Activated CD8-positive, alpha-beta memory T cell treated with anti-CD3 and anti-CD28 coated beads for 48 hours (primary cell): ENCODE measurements around the gene IGSF10.

Source experiments
- DNase-seq, 3 experiments: peaks; one replicate each; pipeline ENCODE4 v3.0.0-alpha.2; 2020; ENCODE audit warnings: low read depth in 2 of 3, low spot score in 2 of 3

The IGSF10 gene

DNA sequence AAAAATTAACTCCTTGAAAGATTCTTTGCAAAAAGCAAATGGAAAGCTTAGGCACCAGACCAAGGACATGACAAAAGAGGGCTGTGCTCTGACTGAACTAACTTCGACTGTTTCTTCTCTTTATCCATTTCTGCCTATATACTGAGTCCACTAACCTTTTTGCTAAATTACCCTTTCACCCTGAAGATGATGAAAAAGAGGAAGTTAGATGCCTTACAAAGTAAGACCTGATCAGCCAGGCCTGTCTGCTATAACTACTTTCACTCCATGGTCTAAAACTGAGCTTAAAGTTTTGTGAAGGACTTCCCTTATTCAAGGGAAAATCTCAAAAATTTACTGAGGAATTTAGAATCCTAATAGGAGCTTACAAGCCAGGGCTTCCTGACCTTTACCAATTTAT is 6.2 kb upstream of the IGSF10 start:
- DNase-seq = no peak

DNA sequence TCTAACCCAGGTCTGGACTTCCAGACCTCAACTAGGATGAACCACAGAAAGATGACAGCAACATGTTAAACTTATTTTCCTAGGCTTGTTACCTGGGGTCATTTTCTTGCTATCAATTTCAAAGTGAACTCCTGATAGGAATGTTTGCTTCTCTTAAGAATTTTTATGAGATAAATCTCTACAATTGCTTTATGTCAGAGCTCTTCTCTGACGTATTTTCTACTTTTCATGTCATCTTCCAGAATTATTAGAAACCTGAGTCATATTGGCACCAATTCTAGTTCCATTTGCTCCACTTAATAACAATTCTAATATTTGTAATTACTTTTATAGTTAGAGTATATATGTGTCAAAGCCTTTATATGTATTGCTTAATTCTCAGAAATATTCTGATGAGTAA is 2.1 kb upstream of the IGSF10 start:
- DNase-seq = no peak

DNA sequence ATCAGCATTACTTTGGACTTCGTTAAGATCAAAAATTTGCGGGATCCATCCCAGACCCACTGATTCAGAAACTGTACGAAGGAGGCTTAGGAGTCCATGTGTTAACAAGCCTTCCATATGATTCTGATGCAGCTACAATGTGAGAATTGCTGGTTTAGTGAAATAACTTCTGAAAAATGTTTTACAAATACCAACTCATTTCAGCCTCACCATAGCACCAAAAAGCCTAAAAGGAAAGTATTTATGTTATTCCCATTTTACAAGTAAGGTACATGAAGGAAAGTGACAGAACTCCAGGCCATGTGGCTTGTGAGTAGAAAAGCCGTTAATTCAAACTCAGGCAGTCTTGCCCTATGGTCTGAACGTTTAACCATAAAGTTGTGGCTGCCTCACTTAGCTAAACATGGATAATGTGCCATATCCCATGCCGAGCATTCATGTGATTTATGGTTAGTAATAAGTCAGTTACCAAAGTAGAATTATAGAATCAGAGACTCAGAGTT is 1.5 kb upstream of the IGSF10 start:
- no peak for DNase-seq

DNA sequence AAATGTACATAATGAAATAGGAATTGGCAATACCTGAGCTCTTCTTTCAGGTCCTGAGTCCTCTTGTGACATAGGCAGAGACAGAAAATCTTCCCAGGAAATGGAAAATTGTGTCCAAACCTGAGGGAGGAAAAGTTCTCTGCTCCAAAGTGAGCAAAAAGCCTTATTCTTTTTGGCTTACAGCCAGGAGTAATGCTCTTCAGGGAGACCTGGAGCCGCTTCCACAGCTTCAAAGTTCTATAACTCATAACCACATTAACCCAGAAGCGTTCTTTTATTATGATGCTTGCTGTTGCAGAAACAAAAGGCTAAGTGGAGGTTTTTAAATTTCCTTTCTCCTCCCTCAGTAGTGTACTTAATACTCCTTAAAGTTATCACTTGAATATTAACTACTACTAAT is 633 bp downstream of the IGSF10 start:
- DNase-seq = no peak

DNA sequence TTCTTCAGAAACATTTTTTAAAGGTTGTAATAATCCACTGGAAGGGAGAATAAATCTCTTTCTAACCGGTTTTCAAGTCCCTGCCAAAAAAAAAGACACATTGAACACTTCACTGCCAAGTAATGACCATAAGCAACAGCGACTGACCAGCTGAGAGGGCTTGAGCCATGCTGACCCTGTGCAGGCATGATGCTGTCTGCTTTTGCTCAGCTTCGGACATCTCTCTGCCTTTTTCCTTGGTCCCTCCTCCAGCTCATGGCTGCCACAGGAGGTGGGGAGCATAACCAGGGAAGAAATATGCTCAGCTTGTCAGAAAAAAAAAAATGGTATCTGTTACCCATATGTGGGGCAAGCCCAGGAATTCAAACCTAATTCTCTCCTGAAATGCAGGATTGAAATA is 1.5 kb downstream of the IGSF10 start:
- DNase-seq = no peak

DNA sequence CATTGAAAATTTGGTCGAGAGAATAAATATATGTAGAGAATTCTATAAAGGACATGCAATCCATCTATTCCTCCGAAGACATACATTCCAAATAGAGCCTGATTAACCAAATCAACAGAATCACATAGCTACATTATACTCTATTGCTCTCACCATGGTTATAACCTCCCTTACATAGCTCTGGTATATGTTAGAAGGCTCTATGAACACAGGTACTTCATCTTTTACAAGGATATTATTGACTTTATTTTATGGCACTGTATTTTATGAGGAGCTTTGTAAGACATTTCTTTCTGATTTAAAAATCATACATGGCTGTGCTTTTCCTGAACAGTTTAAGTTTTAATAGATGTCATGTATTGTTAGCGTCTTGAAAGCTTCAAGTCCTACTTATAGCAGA is 4.8 kb downstream of the IGSF10 start:
- DNase-seq = no peak

DNA sequence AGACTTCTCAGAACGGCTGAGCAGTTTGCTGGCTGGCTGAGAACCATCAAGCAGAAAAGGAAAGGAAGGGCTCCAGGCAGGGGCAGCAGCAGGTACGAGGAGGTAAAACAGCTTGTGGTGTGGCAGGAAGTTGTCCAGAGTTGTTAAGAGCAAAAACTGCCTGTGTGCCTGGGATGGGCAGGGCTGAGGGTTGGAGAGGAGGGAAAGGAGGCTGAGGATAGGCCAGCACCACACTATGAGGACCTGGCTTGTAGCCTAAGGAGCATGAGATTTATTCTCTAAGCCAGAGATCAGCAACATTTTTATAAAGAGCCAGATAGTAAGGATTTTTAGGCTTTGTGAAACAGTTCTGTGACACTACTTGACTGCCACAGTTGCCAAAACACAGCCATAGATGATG is 8.0 kb downstream of the IGSF10 start:
- no peak for DNase-seq

DNA sequence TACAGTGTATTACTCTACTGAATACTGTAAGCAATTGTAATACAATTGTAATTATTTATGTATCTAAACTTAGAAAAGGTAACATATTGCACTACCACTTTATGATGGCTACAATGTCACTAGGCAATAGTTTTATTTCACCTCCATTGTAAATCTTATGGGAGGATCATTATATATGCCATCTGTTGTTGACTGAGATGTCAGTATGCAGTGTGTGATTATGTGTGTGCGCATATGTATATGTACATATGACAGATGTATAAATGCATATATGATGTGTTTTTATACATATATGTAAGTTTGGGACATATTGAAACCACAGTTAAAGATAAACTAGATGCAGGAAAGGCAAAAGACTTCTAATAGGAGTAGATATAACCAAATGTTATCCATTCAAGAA is 8.5 kb downstream of the IGSF10 start:
- no peak for DNase-seq

DNA sequence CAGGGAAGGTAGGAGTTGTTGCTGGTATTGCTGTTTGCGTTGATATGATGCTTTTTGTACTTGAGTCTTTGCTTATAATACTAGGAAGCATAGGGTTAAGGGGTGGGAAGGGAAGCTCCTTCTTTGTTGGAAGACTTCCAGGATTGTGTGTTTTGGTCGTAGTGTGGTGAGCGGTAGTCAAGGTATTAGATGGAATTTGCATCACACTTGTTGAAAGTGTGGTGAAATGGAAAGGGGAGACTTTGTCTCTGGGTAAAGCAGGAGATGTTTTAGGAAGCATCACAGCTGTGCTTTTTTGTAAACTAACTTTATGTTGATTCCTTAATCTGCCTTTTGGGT is 14.9 kb downstream of the IGSF10 start:
- DNase-seq = no peak

DNA sequence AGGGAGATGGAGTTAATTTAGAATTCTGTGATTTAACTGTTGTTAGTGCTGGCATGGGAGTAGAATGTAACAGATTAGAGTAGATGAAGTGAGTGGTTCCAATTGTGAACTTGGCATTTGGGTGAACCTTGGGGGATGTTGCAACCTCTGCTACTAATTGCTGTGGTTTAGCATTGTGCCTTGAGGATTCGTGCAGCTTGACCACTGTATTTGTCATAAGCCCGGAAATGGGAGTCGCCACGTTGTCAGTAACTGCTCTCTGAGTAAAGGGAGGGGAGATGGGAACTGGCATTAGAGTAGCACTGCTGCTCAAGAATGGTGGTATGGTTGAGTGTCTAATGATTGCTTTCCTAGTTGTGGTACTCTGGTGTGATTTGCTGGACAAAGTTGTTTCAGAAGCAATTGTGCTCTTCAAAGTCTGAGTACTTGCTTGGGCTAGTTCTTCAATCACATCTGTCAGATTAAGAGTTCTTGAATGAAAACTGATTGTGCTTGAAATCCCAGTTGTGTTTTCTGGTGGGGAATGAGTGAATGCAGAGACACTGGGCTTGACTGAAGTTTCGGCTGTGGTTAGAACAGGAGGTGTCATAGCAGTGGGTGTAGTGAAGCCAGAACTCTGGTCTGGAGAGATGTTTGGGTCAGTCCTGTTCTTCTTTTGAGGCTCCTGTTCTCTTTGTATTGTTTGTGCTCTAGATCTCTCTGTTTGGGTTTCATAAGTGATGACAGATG is 15.4 kb downstream of the IGSF10 start:
- DNase-seq = no peak

DNA sequence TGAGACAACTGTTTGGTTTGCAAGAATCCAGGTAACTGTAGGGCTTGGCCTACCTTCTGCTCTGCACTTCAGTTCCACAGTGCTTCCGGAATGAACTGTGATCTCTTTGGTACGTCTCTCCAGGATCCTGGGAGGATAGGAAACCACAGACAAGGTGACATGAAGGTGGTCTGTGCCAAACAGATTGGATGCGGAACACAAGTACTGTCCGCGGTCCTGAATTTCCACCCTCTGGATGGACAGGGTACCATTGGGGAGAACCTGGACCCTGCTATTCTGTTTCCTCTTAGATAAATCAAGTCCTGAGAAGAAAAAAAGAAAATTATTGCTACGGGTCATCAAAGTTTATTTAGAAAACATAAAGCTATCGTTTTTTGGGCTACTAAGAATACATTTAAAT is 17.3 kb downstream of the IGSF10 start:
- DNase-seq = no peak

DNA sequence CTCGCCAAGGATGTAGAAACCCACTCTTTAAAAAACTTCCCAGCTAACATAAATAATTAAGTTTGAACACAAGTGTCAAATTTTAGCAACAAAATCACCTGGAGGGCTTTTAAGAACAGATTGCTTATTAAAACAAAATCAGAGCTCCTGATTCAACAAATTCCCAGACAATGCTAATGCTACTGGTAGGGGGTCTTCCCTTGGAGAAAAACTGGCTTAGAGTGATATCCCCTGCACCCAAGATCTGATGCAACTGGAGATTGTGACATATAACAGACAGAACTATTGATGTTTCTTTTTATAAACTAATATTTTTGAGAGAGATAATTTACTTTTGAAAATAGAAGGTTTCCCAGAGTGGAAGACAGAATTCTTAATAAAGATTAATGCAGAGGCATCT is 19.9 kb downstream of the IGSF10 start:
- no peak for DNase-seq

DNA sequence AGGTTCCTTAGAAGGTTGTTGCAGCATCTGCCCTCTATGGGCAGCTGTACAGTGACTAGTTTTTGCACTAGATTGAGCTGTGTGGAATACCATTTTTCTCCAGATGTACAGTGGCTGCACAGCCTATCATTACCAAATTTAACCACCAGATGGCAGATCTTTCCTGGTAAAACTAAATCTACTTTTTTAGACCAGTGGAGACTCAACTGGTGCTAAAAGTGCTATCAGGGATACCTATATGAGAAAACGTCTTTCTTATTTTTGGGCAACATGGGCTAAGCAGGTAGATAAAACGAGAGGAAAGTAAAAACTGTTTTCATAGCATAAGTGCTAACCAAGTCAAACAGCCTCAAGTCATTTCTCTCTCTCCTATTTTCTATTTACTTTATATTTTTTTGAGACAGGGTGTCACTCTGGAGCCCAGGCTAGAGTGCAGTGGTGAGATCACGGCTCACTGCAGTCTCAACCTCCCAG is 21.2 kb downstream of the IGSF10 start:
- DNase-seq = no peak

DNA sequence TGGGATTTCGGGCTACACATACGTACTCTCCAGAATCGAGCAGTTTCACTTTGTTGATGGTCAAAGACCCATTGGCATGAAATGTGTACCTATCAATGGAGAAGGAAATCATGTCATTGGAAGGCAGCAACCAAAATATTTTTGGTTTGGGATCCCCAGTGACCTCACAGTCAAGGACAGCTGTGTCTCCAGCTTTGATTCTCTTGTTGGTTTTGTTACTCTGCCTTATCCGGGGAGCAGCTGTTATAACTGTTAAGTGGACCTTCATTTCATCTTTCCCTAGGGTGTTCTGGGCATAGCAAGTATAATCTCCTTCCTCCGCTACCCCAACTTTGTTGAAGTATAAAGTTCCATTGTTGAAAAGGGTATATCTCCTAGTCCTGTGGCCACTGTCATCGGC is 23.0 kb downstream of the IGSF10 start:
- DNase-seq = no peak

DNA sequence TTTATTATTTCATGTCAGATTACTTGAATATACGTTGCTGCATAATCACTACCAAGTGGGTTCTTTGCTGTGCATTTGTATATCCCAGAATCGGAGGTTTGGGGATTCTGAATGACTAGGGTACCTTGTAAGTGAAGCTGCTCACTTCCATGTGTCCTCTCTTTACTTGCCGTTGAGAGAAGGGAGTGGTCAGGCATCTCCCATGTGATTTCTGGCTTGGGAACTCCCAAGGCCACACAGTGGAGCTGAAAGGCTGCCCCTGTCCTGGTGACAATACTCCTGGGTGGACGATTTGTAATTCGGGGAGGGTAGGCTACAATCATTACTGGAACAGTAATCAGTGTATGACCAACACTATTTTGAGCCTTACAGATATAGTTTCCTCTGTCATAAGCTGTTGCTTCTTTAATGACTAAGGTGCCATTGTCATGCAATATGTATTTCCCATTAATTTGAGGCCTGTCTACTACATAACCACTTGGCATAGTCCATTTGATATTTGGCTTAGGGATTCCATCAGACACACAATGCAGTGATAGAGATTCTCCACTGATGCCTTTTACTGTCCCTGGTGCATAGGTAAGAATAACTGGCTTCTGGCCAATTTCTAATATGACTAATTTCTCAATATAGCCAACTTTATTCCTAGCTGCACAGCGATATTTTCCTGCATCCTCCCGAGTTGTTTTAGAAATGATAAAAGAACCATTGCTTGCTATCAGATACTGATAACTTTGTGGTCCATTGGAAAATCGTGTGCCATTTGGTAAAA is 24.0 kb downstream of the IGSF10 start:
- no peak for DNase-seq

DNA sequence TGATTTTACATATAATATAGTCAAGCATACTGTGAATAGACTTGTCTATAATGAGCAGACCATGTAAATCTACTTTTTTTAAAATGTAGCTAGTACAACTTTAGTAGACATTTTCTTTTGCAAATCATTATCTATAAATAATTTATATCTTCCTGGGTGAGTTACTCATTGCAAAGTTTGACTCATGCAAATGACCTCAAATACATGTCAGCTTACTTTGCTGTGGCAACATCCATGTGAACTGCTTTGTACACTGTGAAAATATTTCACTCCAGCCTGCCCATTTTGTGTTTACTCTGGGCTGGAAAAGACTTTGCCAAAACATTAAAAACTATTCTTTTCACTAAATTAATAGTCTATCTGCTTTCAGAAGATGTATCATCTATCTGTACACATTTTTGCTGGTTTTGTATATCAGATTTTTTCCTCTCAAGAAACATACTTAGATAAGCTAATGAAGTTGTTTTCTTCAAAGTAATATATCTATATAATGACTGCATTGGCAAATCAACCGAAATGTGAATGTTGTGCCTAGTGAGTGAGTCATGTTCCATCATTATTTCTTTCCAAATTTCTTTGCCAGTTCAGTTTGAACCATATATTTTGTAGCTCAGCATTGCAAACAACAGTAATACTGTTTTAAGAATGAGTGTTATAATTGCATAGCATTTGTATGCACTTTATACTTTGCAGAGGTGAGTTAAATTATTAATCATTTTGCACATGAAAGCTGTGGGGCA is 26.5 kb downstream of the IGSF10 start:
- no peak for DNase-seq

DNA sequence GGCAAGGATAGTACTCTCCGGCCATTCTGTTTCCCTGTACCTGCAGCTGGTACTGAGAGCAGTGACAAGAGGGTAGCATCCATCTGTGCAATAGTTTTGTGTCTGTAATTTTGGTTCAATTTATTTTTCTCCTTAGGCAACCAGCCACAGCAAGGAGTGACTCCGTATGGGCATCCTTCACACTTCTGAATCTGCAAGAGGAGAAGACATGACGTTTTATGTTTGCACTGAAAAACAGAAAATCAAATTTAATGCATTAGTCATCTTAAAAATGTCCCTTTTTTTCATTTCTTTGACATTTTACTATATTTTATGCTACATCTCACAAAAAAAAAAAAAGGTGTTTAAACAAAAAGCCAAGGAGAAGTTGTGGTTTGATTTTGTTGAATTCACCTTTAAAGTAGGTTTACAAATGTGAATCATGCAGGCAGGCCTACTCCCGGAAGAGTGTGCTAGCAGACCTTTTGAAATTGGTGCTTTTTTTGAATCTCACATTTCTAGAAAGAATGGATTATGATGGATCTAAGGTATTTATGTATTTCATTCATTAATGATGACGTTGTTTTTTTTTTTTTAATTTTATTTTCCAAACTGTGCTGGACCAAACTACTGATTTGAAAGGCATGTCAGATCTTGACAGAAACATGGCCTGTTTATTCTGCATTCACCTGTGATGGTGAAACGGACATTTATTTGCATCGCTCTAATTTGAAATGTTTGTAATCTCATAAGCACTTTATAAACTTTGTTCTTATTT is 28.1 kb downstream of the IGSF10 start:
- DNase-seq = no peak

DNA sequence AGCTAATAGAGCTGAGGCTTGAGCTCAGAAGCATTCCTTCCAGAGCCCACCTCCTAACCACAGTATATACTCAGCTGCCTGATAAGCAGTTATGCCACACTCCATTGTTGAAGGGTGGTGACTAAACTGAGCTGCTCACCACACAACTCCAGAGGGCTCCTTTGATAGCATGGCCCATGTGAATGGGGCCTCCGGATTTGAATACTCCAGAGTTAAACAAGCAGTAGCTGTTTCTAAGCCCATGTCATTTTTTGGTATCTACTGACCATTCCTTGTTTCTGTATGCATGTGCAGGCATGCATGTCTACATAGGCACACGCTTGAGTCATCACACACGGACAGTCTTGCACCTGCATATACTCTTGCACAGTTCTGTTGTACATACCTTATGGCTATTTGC is 28.9 kb downstream of the IGSF10 start:
- DNase-seq = no peak

DNA sequence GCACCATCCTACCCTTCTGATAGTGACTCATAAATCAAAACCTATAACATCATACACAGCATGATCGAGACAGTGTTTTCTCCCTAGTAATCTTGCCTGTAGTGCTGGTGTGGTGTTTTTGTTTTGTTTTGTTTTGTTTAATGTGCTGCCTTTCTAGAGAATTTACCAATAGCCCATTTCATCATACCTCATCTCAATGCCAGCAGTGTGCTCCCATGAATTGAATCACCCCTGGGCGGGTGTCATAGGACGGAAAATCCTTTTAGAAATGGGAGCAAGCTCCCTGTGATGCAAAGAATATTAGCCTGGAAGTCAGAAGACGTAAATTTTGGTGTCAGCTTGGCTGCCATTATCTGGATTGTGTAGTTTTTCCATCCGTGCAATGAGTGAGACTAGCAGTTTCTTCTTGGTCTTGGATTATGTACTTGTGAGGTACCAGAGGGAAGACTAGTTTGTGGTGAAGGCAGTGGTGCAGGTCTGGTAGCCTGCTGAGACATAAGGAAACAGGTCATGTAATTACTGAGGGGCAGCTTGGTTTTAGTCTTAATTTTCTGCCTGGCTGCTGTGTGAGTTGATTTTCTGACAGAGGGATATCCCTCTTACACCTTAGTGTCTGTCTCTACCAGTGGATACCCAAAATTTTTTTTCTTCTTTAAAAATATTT is 29.9 kb downstream of the IGSF10 start:
- DNase-seq = no peak

DNA sequence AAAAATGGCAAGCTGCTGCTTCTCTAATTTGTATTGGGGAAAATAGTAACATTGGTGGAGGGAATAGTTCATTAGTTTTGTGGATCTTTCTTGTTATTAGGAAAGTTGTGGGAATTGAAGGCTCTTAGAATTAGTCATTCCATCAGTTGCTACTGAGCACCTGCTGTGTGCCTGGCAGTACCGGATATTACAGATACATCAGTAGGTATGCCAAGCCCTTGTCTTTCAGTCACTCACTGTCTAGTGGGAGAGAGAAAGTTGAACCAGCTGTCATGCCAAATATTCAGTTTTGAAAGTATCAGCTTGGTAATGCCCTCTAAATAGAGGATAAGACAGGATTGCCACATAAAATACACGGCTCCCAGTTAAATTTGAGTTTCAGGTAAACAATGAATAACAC is 32.5 kb downstream of the IGSF10 start:
- DNase-seq = no peak

DNA sequence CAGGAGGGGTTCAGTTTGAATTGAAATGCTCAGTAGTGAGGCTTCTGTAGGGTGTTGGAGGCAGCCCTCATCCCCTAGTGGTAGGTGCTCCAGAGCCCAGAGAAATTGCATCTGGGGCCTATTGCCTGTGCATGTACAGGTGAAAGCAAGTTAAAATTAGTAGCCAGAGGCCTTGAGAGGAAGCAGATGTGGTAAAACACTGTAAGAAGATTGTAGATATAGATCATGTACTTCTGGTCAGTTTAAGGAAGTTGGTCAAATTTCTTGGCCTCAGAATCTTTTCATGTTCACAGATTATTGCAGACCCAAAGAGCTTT is 34.6 kb downstream of the IGSF10 start:
- no peak for DNase-seq
